Nephron progenitor cell (in vitro differentiated cells): Measurements from ENCODE around the gene KIF25.

Source experiments
- DNase-seq: peaks from one replicate; pipeline ENCODE4 v3.0.0; 2021
- H3K27ac Mint-ChIP-seq: 2 replicates; pipeline ENCODE4 v1.8.0; 2021; ENCODE audit warnings: mild to moderate bottlenecking, moderate library complexity, mixed read lengths
- H3K27me3 Mint-ChIP-seq: 2 replicates; pipeline ENCODE4 v1.8.0; 2021; ENCODE audit warnings: mild to moderate bottlenecking, low read depth, mixed read lengths; ENCODE audit not compliant: poor library complexity
- H3K36me3 Mint-ChIP-seq: 2 replicates; pipeline ENCODE4 v1.8.0; 2021; ENCODE audit warnings: low read depth, mixed read lengths
- H3K4me1 Mint-ChIP-seq: 2 replicates; pipeline ENCODE4 v1.8.0; 2021; ENCODE audit warnings: mixed read lengths
- H3K4me3 Mint-ChIP-seq: 2 replicates; pipeline ENCODE4 v1.8.0; 2021; ENCODE audit warnings: mild to moderate bottlenecking, moderate library complexity, mixed read lengths
- H3K9me3 Mint-ChIP-seq: 2 replicates; pipeline ENCODE4 v1.8.0; 2021; ENCODE audit warnings: mild to moderate bottlenecking, moderate library complexity, mixed read lengths
- CTCF ChIP-seq: fragments of 200-600 bp; sonication (generic); IDR thresholded peaks from 2 replicates; pipeline ENCODE4 v1.5.0; 2021; ENCODE audit warnings: antibody characterized with exemption

KIF25 gene

GRCh38 chr6:168045706-168046620 is 48.5 kb downstream of the KIF25 start:
- Mint-ChIP-seq H3K4me3 (no peak overlapping the region), H3K9me3 (peaks cover 18% of the 10 kb centered on the region), H3K27ac (no peak overlapping the region), H3K4me1 (peaks cover 19% of the 10 kb centered on the region), H3K27me3 (peaks cover 3% of the 10 kb centered on the region), H3K36me3 (no peaks in the 10 kb centered on the region)
- no peak for TF ChIP-seq CTCF
- DNase-seq: no peak

GRCh38 chr6:168046696-168047095 is 49.2 kb downstream of the KIF25 start:
- H3K27me3 Mint-ChIP-seq: peaks cover 3% of the 10 kb centered on the region
- H3K36me3 Mint-ChIP-seq: no peaks in the 10 kb centered on the region
- H3K27ac Mint-ChIP-seq: no peak overlapping the region
- DNase-seq: no peak
- H3K4me3 Mint-ChIP-seq: no peak overlapping the region
- H3K4me1 Mint-ChIP-seq: peaks cover 25% of the 10 kb centered on the region
- peaks cover 11% of the 10 kb centered on the region for H3K9me3 Mint-ChIP-seq
- TF ChIP-seq CTCF: no peak

- H3K4me3 Mint-ChIP-seq: no peak overlapping the region
- H3K27ac Mint-ChIP-seq: no peak overlapping the region
- H3K27me3 Mint-ChIP-seq: peaks cover 3% of the 10 kb centered on the region
- no peaks in the 10 kb centered on the region for H3K9me3 Mint-ChIP-seq
- H3K36me3 Mint-ChIP-seq: no peaks in the 10 kb centered on the region
- peaks cover 26% of the 10 kb centered on the region for H3K4me1 Mint-ChIP-seq
- no peak for DNase-seq
- no peak for TF ChIP-seq CTCF
Observed at GRCh38 chr6:168047841-168048723, 50.6 kb downstream of the KIF25 start.

GRCh38 chr6:168048724-168049025 is 51.2 kb downstream of the KIF25 start:
- Mint-ChIP-seq H3K27me3 (peaks cover 3% of the 10 kb centered on the region), H3K9me3 (no peaks in the 10 kb centered on the region), H3K36me3 (no peaks in the 10 kb centered on the region), H3K4me3 (no peak overlapping the region), H3K4me1 (peaks cover 32% of the 10 kb centered on the region), H3K27ac (no peak overlapping the region)
- no peak for DNase-seq
- no peak for TF ChIP-seq CTCF

GRCh38 chr6:168049277-168049676 is 51.8 kb downstream of the KIF25 start:
- Mint-ChIP-seq H3K36me3 (no peaks in the 10 kb centered on the region), H3K4me3 (no peak overlapping the region), H3K27me3 (peaks cover 3% of the 10 kb centered on the region), H3K4me1 (peaks cover 34% of the 10 kb centered on the region), H3K9me3 (no peaks in the 10 kb centered on the region), H3K27ac (no peak overlapping the region)
- no peak for DNase-seq
- TF ChIP-seq CTCF: no peak
